K562 (cell line): ENCODE measurements around the gene CIP2A. TPM values are rescaled to one million over a fixed set of nuclear protein-coding genes. Genes with fewer than 3 reads are reported as not detected.

Experiments
- ATAC-seq: fragments of 200-7000 bp; cut with Tn5 transposase; 3 replicates; pipeline ENCODE4 v1.9.1; 2020; ENCODE audit warnings: moderate library complexity
- BruUV-seq: library from RNA; stranded (reverse); fragments of 400-500 nt; replicated peaks from 2 replicates; lab custom pipeline; 2021; lab: Mats Ljungman, UMichigan
- CTCF ChIA-PET: fragments of 300-600 bp; formaldehyde crosslinking; extraction: SDS; loops from one replicate; lab custom pipeline; 2021; ENCODE audit warnings: low intra/inter-chr PET ratio; lab: Yijun Ruan, JAX
- POLR2A ChIA-PET: fragments of 300-600, 350-650 bp; sonication (Branson Sonifier 250); formaldehyde crosslinking; extraction: SDS; loops from one replicate; lab custom pipeline; 2021; ENCODE audit warnings: antibody characterized with exemption, inconsistent platforms; lab: Yijun Ruan, JAX
- DNase-seq, 4 experiments: peaks; one replicate each; pipeline versions ENCODE4 v3.0.0 to v3.0.0-alpha.2; 2011 to 2018; ENCODE audit warnings: low spot score in 3 of 4, mixed read lengths in 3 of 4; ENCODE audit errors: extremely low read depth in 1 of 4
- FAIRE-seq: peaks from 2 replicates; lab custom pipeline; 2011; peaks lifted over from hg19 to GRCh38; lab: Jason Lieb, UNC
- H2AFZ ChIP-seq: 2 replicates; pipeline ENCODE4 v1.6.0; 2011; ENCODE audit warnings: low read depth, low read length, control low read depth, inconsistent platforms
- H3K27ac ChIP-seq: fragments of 200-600 bp; 3 replicates; pipeline ENCODE4 v1.8.0; 2011; ENCODE audit warnings: low read depth, mild to moderate bottlenecking, control low read depth, inconsistent platforms, low read length, moderate library complexity, mixed read lengths; ENCODE audit errors: extremely low read depth
- H3K27me3 ChIP-seq, 2 experiments: fragments of 300-600 bp in 1 of 2; 2 replicates in 1 of 2; 3 replicates in 1 of 2; pipeline versions ENCODE4 v1.6.0 to v1.8.0; 2011; ENCODE audit warnings: inconsistent platforms in 2 of 2, low read length in 2 of 2, mild to moderate bottlenecking in 1 of 2, mixed read lengths in 1 of 2, moderate library complexity in 1 of 2; ENCODE audit not compliant: control insufficient read depth in 2 of 2, insufficient read depth in 2 of 2
- H3K36me3 ChIP-seq: fragments of 300-600 bp; 3 replicates; pipeline ENCODE4 v1.8.0; 2011; ENCODE audit warnings: mild to moderate bottlenecking, low read length, inconsistent platforms; ENCODE audit not compliant: control insufficient read depth, insufficient read depth
- H3K4me1 ChIP-seq, 2 experiments: fragments of 200-600 bp in 1 of 2; replicated peaks in 1 of 2; 2 replicates in 1 of 2; 3 replicates in 1 of 2; pipeline versions ENCODE4 v1.5.1 to v1.8.0; 2011; ENCODE audit warnings: inconsistent platforms in 2 of 2, low read length in 2 of 2, mild to moderate bottlenecking in 1 of 2, mixed read lengths in 1 of 2, moderate library complexity in 1 of 2; ENCODE audit not compliant: control insufficient read depth in 2 of 2, insufficient read depth in 2 of 2
- H3K4me2 ChIP-seq: 2 replicates; pipeline ENCODE4 v1.6.1; 2011; ENCODE audit warnings: low read length, control low read depth, inconsistent platforms, mixed read lengths; ENCODE audit not compliant: insufficient read depth
- H3K4me3 ChIP-seq: fragments of 200-600 bp; sonication (generic), shearing (Covaris generic); 2 replicates; pipeline ENCODE4 v1.5.1; 2016; ENCODE audit warnings: control low read depth, inconsistent platforms
- H3K79me2 ChIP-seq: fragments of 200-600 bp; 3 replicates; pipeline ENCODE4 v1.8.0; 2011; ENCODE audit warnings: low read length, inconsistent platforms; ENCODE audit not compliant: control insufficient read depth, insufficient read depth
- H3K9ac ChIP-seq, 2 experiments: 2 replicates each; pipeline versions ENCODE4 v1.6.0 to v1.6.1; 2011; ENCODE audit warnings: low read depth in 2 of 2, low read length in 2 of 2, control low read depth in 1 of 2, inconsistent platforms in 1 of 2, mild to moderate bottlenecking in 1 of 2, mixed read lengths in 1 of 2; ENCODE audit not compliant: insufficient read depth in 1 of 2
- H3K9me1 ChIP-seq: one replicate; pipeline ENCODE4 v1.6.0; 2011; ENCODE audit warnings: inconsistent platforms, mild to moderate bottlenecking, low read length, moderate library complexity; ENCODE audit not compliant: control insufficient read depth, insufficient read depth
- H3K9me3 ChIP-seq: replicated peaks from 2 replicates; pipeline ENCODE4 v1.5.1; 2011; ENCODE audit warnings: low read depth, low read length, inconsistent platforms; ENCODE audit not compliant: control insufficient read depth, insufficient read depth
- H4K20me1 ChIP-seq: replicated peaks from 2 replicates; pipeline ENCODE4 v1.6.1; 2011; ENCODE audit warnings: low read length, inconsistent platforms, mixed read lengths; ENCODE audit not compliant: control insufficient read depth, insufficient read depth
- FOXJ3 ChIP-seq: sonication (generic); formaldehyde crosslinking; IDR thresholded peaks from 2 replicates; pipeline ENCODE4 v1.4.0; 2020; ENCODE audit warnings: mild to moderate bottlenecking, missing genetic modification reagents
- KAT2B ChIP-seq: IDR thresholded peaks from one replicate; pipeline ENCODE4 v1.6.1; 2012; ENCODE audit warnings: low read depth, mild to moderate bottlenecking, control low read depth, inconsistent platforms, low read length, moderate library complexity
- KLF13 ChIP-seq: fragments of 450-650 bp; IDR thresholded peaks from 2 replicates; pipeline ENCODE4 v1.6.1; 2016; ENCODE audit warnings: missing genetic modification characterization, low read depth, mild to moderate bottlenecking, missing compliant biosample characterization, moderate library complexity, borderline replicate concordance
- NCOA2 ChIP-seq, 2 experiments: fragments of 450-650 bp; IDR thresholded peaks; 2 replicates each; pipeline ENCODE4 v1.6.1; 2018; ENCODE audit warnings: mild to moderate bottlenecking in 2 of 2, moderate library complexity in 1 of 2; ENCODE audit not compliant: partially characterized antibody in 2 of 2
- NR4A1 ChIP-seq, 2 experiments: fragments of 250-450 bp in 1 of 2; fragments of 450-650 bp in 1 of 2; sonication (Bioruptor Pico) in 1 of 2; IDR thresholded peaks; 2 replicates each; pipeline versions ENCODE4 v1.4.0 to v1.6.1; 2016 to 2020; ENCODE audit warnings: mild to moderate bottlenecking in 2 of 2, missing compliant biosample characterization in 1 of 2, missing genetic modification characterization in 1 of 2, moderate library complexity in 1 of 2
- SRF ChIP-seq, 2 experiments: fragments of 250-450, 450-650 bp in 1 of 2; sonication (Bioruptor Pico) in 1 of 2; sonication (generic) in 1 of 2; formaldehyde crosslinking; IDR thresholded peaks; 2 replicates each; pipeline versions ENCODE4 v1.5.0 to v1.5.1; 2020 to 2022; ENCODE audit warnings: mild to moderate bottlenecking in 1 of 2, missing genetic modification reagents in 1 of 2
- TFAM ChIP-seq: fragments of 250-450 bp; sonication (Bioruptor Pico); conservative IDR thresholded peaks from 2 replicates; pipeline ENCODE4 v1.5.0; 2021; ENCODE audit warnings: mild to moderate bottlenecking, moderate library complexity
- XRCC4 ChIP-seq: IDR thresholded peaks from one replicate; pipeline ENCODE4 v1.6.1; 2011; ENCODE audit not compliant: insufficient read depth, insufficient read length; ENCODE audit errors: extremely low read depth
- ZEB2 ChIP-seq: fragments of 450-650 bp; IDR thresholded peaks from 2 replicates; pipeline ENCODE4 v1.6.1; 2016
- WGBS: fragments of 100-300 bp; shearing (Covaris generic); methylation state at CpG from one replicate; pipeline ENCODE4 v1.1.6; 2016; ENCODE audit warnings: low coverage, mixed read lengths; ENCODE audit not compliant: insufficient coverage; ENCODE audit errors: missing lambda C conversion rate; 5-methylcytosine and 5-hydroxymethylcytosine counted together
- in situ Hi-C: fragments of 300-500 bp; cut with MboI; formaldehyde crosslinking; loops from 4 replicates; pipeline ENCODE4 v1.15.0; 2018; ENCODE audit warnings: inconsistent platforms, mixed read lengths
- intact Hi-C: fragments of 100-400 bp; cut with micrococcal nuclease; formaldehyde crosslinking; loops from 2 replicates; pipeline ENCODE4 v1.14.2; 2022
- polyA plus RNA-seq, 8 experiments: library from polyadenylated mRNA; depleted of rRNA in 4 of 8; stranded (reverse) in 5 of 8; unstranded in 3 of 8; fragments of >200 nt; fragmentation: Nextera tagmentation in 2 of 8; fragmentation: Illumina TruSeq in 1 of 8; extraction: Ambion mirVana in 2 of 8; extraction: Trizol in 1 of 8; gene quantifications; 2 replicates each; pipeline versions ENCODE4 v1.2.1 to v1.2.3, GENCODE V29; 2011 to 2014; ENCODE audit warnings: inconsistent platforms in 1 of 8, missing spikeins in 1 of 8
- total RNA-seq, 7 experiments: library from RNA; depleted of rRNA in 6 of 7; stranded (reverse); fragments of >200 nt in 6 of 7; fragmentation: Illumina TruSeq in 2 of 7; extraction: Trizol in 2 of 7; gene quantifications; 2 replicates each; pipeline versions ENCODE4 v1.2.1 to v1.2.3, GENCODE V29; 2011 to 2021; ENCODE audit warnings: low replicate concordance in 1 of 7
- TF ChIP-seq, protein P1 (sequence below): fragments of 250-450 bp; sonication (Bioruptor Pico); IDR thresholded peaks from 2 replicates; pipeline ENCODE4 v1.5.1; 2021; ENCODE audit warnings: mild to moderate bottlenecking
- TF ChIP-seq, protein P2 (sequence below): fragments of 450-650 bp; IDR thresholded peaks from 2 replicates; pipeline ENCODE4 v1.7.1; 2018; ENCODE audit warnings: mild to moderate bottlenecking, low read depth; ENCODE audit not compliant: partially characterized antibody

The CIP2A gene
- total and polyA plus RNA-seq, 9 of the 15 experiments (the other 6 are each of a cell fraction or from before 2014, with no cell fraction given), result 10.5 to 41.7 (median 31.5) TPM

DNA sequence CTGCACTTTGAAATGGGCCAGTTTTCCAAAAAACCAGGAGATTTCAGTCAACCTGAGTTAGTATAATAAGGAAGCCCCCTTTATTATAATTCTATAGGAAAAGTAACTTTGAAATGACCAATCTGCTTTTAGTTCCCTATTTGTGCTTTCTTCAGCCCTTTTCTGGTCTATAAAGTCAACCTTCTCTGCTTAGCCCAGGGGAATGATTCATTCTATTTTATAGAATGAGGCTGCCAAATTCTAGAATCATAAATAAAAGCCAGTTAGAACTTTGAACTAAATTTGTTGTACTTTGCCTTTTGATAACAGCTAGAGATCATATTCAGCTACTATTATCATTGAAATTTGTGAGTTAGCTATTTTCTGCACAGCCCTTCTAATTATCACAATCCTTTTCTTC lies 24.7 kb downstream of the CIP2A start:
- Histone ChIP-seq H2AFZ (no peak overlapping the region), H3K9ac (no peak overlapping the region), H3K27ac (no peak overlapping the region), H3K9me3 (no peaks in the 10 kb centered on the region), H3K4me1 (no peaks in the 10 kb centered on the region), H3K27me3 (no peaks in the 10 kb centered on the region), H3K9me1 (no peaks in the 10 kb centered on the region), H3K4me3 (no peak overlapping the region), H3K4me2 (no peak overlapping the region), H3K79me2 (no peaks in the 10 kb centered on the region), H3K36me3 (peaks cover 71% of the 10 kb centered on the region; the same call in 2 of the 3 replicates), H4K20me1 (no peaks in the 10 kb centered on the region; the same call in 1 of the 2 replicates)
- intact Hi-C loops (no loop called here), in situ Hi-C loops (no loop called here)
- BruUV-seq, result no TSS peak
- ATAC-seq (no peak), DNase-seq (no peak), FAIRE-seq (no peak)
- ChIA-PET CTCF (no interaction called here), POLR2A (no interaction called here)
- TF ChIP-seq KLF13 (tag) (no peak), SRF (CRISPR knock-in tag; IDR thresholded peaks at IDR 0.05) (no peak), TFAM (CRISPR knock-in tag) (no peak)

DNA sequence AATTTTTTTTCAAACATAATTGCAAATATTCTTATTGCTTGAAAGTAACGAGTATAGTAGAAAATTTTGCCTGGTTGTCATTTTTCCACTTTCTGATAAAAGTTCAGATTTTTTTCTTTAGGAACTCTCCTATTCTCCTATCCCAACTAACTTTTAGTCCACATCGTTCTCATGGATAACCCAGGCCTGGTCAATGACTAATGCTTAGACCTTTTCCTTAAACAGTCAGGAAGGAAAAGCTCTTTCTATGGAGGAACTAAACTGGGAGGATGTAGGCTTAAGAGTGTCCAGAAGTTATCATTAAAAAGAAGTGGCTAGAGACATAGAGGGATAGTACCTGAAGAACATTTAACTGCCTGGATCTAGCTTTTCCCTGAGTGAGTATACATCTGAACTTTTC lies 26.7 kb downstream of the CIP2A start:
- ChIA-PET POLR2A (no interaction called here), CTCF (no interaction called here)
- H3K36me3 ChIP-seq, result peaks cover 75% of the 10 kb centered on the region
- no peak for ATAC-seq
- H3K4me2 ChIP-seq, result no peak overlapping the region
- H3K27ac ChIP-seq, result no peak overlapping the region
- H3K4me3 ChIP-seq, result no peak overlapping the region
- H3K9ac ChIP-seq, result no peak overlapping the region
- H3K27me3 ChIP-seq, result no peaks in the 10 kb centered on the region
- no peak overlapping the region for H2AFZ ChIP-seq
- TF ChIP-seq ZEB2 (no peak), KAT2B (no peak), FOXJ3 (CRISPR knock-in tag) (no peak), NR4A1 (CRISPR knock-in tag; IDR thresholded peaks at IDR 0.05) (no peak), NR4A1 (tag; IDR thresholded peaks at IDR 0.05) (no peak), NCOA2 (IDR thresholded peaks at IDR 0.05; ENCODE audit: partially characterized antibody in 2 of 2) (no peak), XRCC4 (no peak)
- TF ChIP-seq, protein P1, sequence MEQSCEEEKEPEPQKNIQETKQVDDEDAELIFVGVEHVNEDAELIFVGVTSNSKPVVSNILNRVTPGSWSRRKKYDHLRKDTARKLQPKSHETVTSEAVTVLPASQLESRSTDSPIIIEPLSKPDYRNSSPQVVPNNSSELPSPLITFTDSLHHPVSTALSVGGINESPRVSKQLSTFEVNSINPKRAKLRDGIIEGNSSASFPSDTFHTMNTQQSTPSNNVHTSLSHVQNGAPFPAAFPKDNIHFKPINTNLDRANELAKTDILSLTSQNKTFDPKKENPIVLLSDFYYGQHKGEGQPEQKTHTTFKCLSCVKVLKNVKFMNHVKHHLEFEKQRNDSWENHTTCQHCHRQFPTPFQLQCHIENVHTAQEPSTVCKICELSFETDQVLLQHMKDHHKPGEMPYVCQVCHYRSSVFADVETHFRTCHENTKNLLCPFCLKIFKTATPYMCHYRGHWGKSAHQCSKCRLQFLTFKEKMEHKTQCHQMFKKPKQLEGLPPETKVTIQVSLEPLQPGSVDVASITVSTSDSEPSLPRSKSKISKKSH (CRISPR knock-in tag), result no peak
- TF ChIP-seq, protein P2, sequence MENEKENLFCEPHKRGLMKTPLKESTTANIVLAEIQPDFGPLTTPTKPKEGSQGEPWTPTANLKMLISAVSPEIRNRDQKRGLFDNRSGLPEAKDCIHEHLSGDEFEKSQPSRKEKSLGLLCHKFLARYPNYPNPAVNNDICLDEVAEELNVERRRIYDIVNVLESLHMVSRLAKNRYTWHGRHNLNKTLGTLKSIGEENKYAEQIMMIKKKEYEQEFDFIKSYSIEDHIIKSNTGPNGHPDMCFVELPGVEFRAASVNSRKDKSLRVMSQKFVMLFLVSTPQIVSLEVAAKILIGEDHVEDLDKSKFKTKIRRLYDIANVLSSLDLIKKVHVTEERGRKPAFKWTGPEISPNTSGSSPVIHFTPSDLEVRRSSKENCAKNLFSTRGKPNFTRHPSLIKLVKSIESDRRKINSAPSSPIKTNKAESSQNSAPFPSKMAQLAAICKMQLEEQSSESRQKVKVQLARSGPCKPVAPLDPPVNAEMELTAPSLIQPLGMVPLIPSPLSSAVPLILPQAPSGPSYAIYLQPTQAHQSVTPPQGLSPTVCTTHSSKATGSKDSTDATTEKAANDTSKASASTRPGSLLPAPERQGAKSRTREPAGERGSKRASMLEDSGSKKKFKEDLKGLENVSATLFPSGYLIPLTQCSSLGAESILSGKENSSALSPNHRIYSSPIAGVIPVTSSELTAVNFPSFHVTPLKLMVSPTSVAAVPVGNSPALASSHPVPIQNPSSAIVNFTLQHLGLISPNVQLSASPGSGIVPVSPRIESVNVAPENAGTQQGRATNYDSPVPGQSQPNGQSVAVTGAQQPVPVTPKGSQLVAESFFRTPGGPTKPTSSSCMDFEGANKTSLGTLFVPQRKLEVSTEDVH, result no peak
- BruUV-seq, result no TSS peak
- no peaks in the 10 kb centered on the region for H3K79me2 ChIP-seq
- in situ Hi-C loops (no loop called here), intact Hi-C loops (no loop called here)
- no peak for DNase-seq
- 88% methylated on average over 2 of the region's 2 CpGs for WGBS
- no peaks in the 10 kb centered on the region for H4K20me1 ChIP-seq
- FAIRE-seq, result no peak
- H3K4me1 ChIP-seq, result no peaks in the 10 kb centered on the region
- H3K9me3 ChIP-seq, result no peaks in the 10 kb centered on the region
- no peaks in the 10 kb centered on the region for H3K9me1 ChIP-seq
